Measurements from ENCODE around the gene IP6K2. TPM values are rescaled to one million over a fixed set of nuclear protein-coding genes. Genes with fewer than 3 reads are reported as not detected.

The IP6K2 gene
- total and polyA plus RNA-seq, 10 of the 15 experiments (the other 5 are each of a cell fraction or from before 2014, with no cell fraction given), result 25.8 to 95.9 (median 69.0) TPM

GRCh38 chr3:48684480-48685143 lies 32.4 kb downstream of the IP6K2 start (continued):
- TF ChIP-seq EED (IDR thresholded peaks at IDR 0.05; ENCODE audit: low read depth) (peak; percentile 81), POLR2A (IDR thresholded peaks at IDR 0.05; ENCODE audit: low read depth, low read length) (no peak), SPI1 (IDR thresholded peaks at IDR 0.05; ENCODE audit: borderline replicate concordance, insufficient read depth, low read depth, low read length) (peak; percentile 85), EZH2 (IDR thresholded peaks at IDR 0.05; ENCODE audit: borderline replicate concordance, control insufficient read depth, low read depth, low read length) (no peak), BMI1 (IDR thresholded peaks at IDR 0.05; ENCODE audit: borderline replicate concordance) (no peak), CUX1 (IDR thresholded peaks at IDR 0.05; ENCODE audit: insufficient replicate concordance, low read depth, low read length) (no peak), RUNX3 (IDR thresholded peaks at IDR 0.05; ENCODE audit: low read length) (peak; percentile 58), SIN3A (IDR thresholded peaks at IDR 0.05; ENCODE audit: low read depth, low read length) (no peak), CREM (IDR thresholded peaks at IDR 0.05; ENCODE audit: low read depth) (no peak), ETV6 (conservative IDR thresholded peaks at IDR 0.05 in 1 of 2, IDR thresholded peaks at IDR 0.05 in 1 of 2; ENCODE audit: borderline replicate concordance in 1 of 2, low read depth in 1 of 2) (no peak), KLF5 (IDR thresholded peaks at IDR 0.05; ENCODE audit: partially characterized antibody) (no peak), SKIL (IDR thresholded peaks at IDR 0.05; ENCODE audit: low read depth, poor library complexity, severe bottlenecking) (no peak), BACH1 (IDR thresholded peaks at IDR 0.05; ENCODE audit: borderline replicate concordance) (no peak), TCF12 (IDR thresholded peaks at IDR 0.05; ENCODE audit: low read depth, low read length) (no peak), ASH2L (IDR thresholded peaks at IDR 0.05; ENCODE audit: borderline replicate concordance, low read depth) (no peak), IKZF2 (IDR thresholded peaks at IDR 0.05) (peak; percentile 67 to 78), ZBED1 (IDR thresholded peaks at IDR 0.05; ENCODE audit: borderline replicate concordance) (no peak), NR2C2 (IDR thresholded peaks at IDR 0.05; ENCODE audit: borderline replicate concordance, control insufficient read depth, insufficient read length, low read depth) (no peak), SMAD1 (IDR thresholded peaks at IDR 0.05; ENCODE audit: low read depth, partially characterized antibody) (no peak)

All from GM12878 (cell line).